Ovary (tissue), 1 donor: ENCODE results near the gene GABRA4.

ENCODE experiments used
- EP300 ChIP-seq: sonication (generic); formaldehyde crosslinking; IDR thresholded peaks from one replicate; pipeline ENCODE4 v1.6.1; 2017; ENCODE audit warnings: antibody characterized with exemption
- POLR2A ChIP-seq: fragments of 450-650 bp; IDR thresholded peaks from one replicate; pipeline ENCODE4 v1.6.1; 2017; ENCODE audit warnings: antibody characterized with exemption, mild to moderate bottlenecking, moderate library complexity

GRCh38 chr4:46924789-46925529 lies 68.4 kb downstream of the GABRA4 start:
- TF ChIP-seq EP300 (no peak), POLR2A (no peak)
